GM13976 (cell line): Measurements from ENCODE around the gene DENND5B.

Experiments
- DNase-seq: peaks from one replicate; pipeline ENCODE4 v3.0.0; 2012; ENCODE audit warnings: low spot score
- CTCF ChIP-seq: IDR thresholded peaks from 2 replicates; pipeline ENCODE4 v1.5.1; 2012; ENCODE audit warnings: borderline replicate concordance, mild to moderate bottlenecking; ENCODE audit not compliant: insufficient read depth; ENCODE audit errors: extremely low read depth, missing control alignments, control extremely low read depth
- in situ Hi-C: fragments of 300-500 bp; cut with MboI; formaldehyde crosslinking; loops from one replicate; pipeline ENCODE4 v1.12.0; 2022; ENCODE audit warnings: low sequenced_read_pairs, mixed read lengths, inconsistent platforms; ENCODE audit not compliant: unreplicated experiment

The DENND5B gene

GRCh38 chr12:31491841-31492598 lies 98.9 kb downstream of the DENND5B start:
- no peak for DNase-seq
- in situ Hi-C loops = loop anchor here (25.0 kb wide), 1 partner anchor 95 kb away; the partner anchor contains the start of gene DENND5B
- no peak for TF ChIP-seq CTCF

DNA sequence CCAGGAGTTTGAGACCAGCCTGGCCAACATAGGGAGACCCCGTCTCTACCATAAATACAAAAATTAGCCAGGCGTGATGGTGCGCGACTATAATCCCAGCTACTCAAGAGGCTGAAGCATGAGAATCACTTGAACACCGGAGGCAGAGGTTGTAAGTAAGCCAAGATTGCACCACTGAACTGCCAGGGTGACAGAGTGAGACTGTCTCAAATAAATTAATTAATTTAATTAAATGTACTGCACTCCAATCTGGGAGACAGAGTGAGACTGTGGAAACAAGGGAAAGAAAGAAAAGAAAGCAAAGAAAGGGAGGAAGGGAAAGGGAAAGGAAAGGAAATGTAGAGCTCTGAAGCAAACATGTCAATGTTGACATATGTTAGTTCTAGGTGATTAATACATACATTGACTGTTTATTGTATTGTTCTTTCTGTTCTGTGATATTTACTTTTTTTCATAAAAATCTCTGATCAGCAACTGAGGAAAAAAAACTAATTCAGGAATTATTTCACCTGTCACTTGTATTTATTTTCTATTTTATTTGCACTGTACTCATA lies 99.6 kb downstream of the DENND5B start:
- no peak for DNase-seq
- TF ChIP-seq CTCF = no peak
- in situ Hi-C loops = loop anchor here (25.0 kb wide), 1 partner anchor 96 kb away; the partner anchor contains the start of gene DENND5B

GRCh38 chr12:31488737-31489338 lies 102.1 kb downstream of the DENND5B start:
- in situ Hi-C loops = loop anchor here (25.0 kb wide), 1 partner anchor 98 kb away; the partner anchor contains the start of gene DENND5B
- TF ChIP-seq CTCF = no peak
- no peak for DNase-seq

GRCh38 chr12:31485571-31485970 lies 105.4 kb downstream of the DENND5B start:
- in situ Hi-C loops = loop anchor here (25.0 kb wide), 1 partner anchor 102 kb away; the partner anchor contains the start of gene DENND5B
- no peak for TF ChIP-seq CTCF
- no peak for DNase-seq

- no peak for DNase-seq
- TF ChIP-seq CTCF = no peak
- in situ Hi-C loops = loop anchor here (25.0 kb wide), 1 partner anchor 104 kb away; the partner anchor contains the start of gene DENND5B
These were observed 108.1 kb downstream of the DENND5B start for GRCh38 chr12:31482816-31483215.

DNA sequence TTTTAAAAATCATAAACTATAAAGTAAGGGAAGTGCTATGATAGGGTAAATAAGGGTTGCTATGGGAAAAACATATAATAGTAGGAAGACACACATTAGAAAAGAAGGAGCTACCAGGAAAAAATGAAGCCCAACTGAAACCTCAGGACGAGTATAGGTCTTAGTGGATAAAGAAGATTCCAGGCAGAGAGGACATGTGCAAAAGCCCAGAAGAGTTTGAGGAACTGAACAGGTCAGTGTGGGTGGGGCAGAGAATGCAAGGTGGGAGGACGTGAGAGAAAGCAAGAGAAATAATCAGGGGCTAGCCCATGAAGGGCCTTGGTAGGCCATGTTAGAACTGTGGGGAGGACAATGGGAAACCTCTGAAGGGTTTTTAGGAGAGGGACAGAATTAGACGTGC lies 109.5 kb downstream of the DENND5B start:
- no peak for DNase-seq
- in situ Hi-C loops = loop anchor here (25.0 kb wide), 1 partner anchor 106 kb away; the partner anchor contains the start of gene DENND5B
- no peak for TF ChIP-seq CTCF
